OCI-LY1 (cell line): ENCODE results near the gene SYN1.

Source experiments
- H2AFZ ChIP-seq: fragments of 200-600 bp; sonication (generic), shearing (Covaris generic); 2 replicates; pipeline ENCODE4 v1.6.0; 2014; ENCODE audit warnings: antibody characterized with exemption, mild to moderate bottlenecking, low read length
- H3F3A ChIP-seq: fragments of 200-600 bp; sonication (generic), shearing (Covaris generic); 2 replicates; pipeline ENCODE4 v1.6.0; 2014; ENCODE audit warnings: mild to moderate bottlenecking, antibody characterized with exemption, low read length, moderate library complexity; ENCODE audit not compliant: insufficient read depth
- H3K27ac ChIP-seq: fragments of 200-600 bp; sonication (generic); 2 replicates; pipeline ENCODE4 v1.5.1; 2014; ENCODE audit warnings: low read length, mixed run types, mild to moderate bottlenecking, low read depth; ENCODE audit not compliant: poor library complexity, severe bottlenecking
- H3K27me3 ChIP-seq: fragments of 200-600 bp; sonication (generic); 2 replicates; pipeline ENCODE4 v1.6.0; 2014; ENCODE audit warnings: antibody characterized with exemption, mild to moderate bottlenecking, low read length, moderate library complexity; ENCODE audit not compliant: insufficient read depth
- H3K36me3 ChIP-seq: fragments of 200-600 bp; sonication (generic); 2 replicates; pipeline ENCODE4 v1.6.1; 2014; ENCODE audit warnings: mild to moderate bottlenecking, antibody characterized with exemption, low read length, moderate library complexity, mixed read lengths; ENCODE audit not compliant: insufficient read depth
- H3K4me1 ChIP-seq: fragments of 200-600 bp; sonication (generic); 2 replicates; pipeline ENCODE4 v1.5.1; 2014; ENCODE audit warnings: mild to moderate bottlenecking, low read length, moderate library complexity; ENCODE audit not compliant: insufficient read depth, severe bottlenecking
- H3K4me2 ChIP-seq: fragments of 200-600 bp; sonication (generic), shearing (Covaris generic); 2 replicates; pipeline ENCODE4 v1.6.1; 2014; ENCODE audit warnings: low read length
- H3K4me3 ChIP-seq: fragments of 200-600 bp; sonication (generic); 2 replicates; pipeline ENCODE4 v1.5.1; 2014; ENCODE audit warnings: low read length, low read depth, mild to moderate bottlenecking, mixed read lengths; ENCODE audit not compliant: poor library complexity, severe bottlenecking
- H3K79me2 ChIP-seq: fragments of 200-600 bp; shearing (Covaris generic); 2 replicates; pipeline ENCODE4 v1.6.1; 2016; ENCODE audit warnings: mixed run types, low read length, mixed read lengths; ENCODE audit not compliant: insufficient read depth
- H3K9ac ChIP-seq: fragments of 200-600 bp; sonication (generic), shearing (Covaris generic); 2 replicates; pipeline ENCODE4 v1.6.1; 2014; ENCODE audit warnings: mild to moderate bottlenecking, low read length, mixed read lengths
- H3K9me2 ChIP-seq: fragments of 200-600 bp; sonication (generic), shearing (Covaris generic); 2 replicates; pipeline ENCODE4 v1.6.1; 2014; ENCODE audit warnings: low read depth, mild to moderate bottlenecking, low read length, mixed read lengths
- H3K9me3 ChIP-seq: fragments of 200-600 bp; shearing (Covaris generic); 2 replicates; pipeline ENCODE4 v1.6.1; 2014; ENCODE audit warnings: low read length, mixed read lengths
- H4K20me1 ChIP-seq: fragments of 200-600 bp; sonication (generic), shearing (Covaris generic); 2 replicates; pipeline ENCODE4 v1.6.0; 2016; ENCODE audit warnings: mild to moderate bottlenecking, low read length; ENCODE audit not compliant: insufficient read depth
- EZH2 ChIP-seq: fragments of 200-600 bp; sonication (generic), shearing (Covaris generic); IDR thresholded peaks from 2 replicates; pipeline ENCODE4 v1.8.0; 2017; ENCODE audit warnings: borderline replicate concordance, mixed run types, mild to moderate bottlenecking, antibody characterized with exemption, low read length, moderate library complexity, mixed read lengths
- TF ChIP-seq, protein P1 (sequence below): fragments of 200-600 bp; sonication (generic), shearing (Covaris generic); IDR thresholded peaks from 2 replicates; pipeline ENCODE4 v1.5.1; 2017; ENCODE audit warnings: mild to moderate bottlenecking, antibody characterized with exemption, low read length, moderate library complexity, mixed read lengths

SYN1 gene

DNA sequence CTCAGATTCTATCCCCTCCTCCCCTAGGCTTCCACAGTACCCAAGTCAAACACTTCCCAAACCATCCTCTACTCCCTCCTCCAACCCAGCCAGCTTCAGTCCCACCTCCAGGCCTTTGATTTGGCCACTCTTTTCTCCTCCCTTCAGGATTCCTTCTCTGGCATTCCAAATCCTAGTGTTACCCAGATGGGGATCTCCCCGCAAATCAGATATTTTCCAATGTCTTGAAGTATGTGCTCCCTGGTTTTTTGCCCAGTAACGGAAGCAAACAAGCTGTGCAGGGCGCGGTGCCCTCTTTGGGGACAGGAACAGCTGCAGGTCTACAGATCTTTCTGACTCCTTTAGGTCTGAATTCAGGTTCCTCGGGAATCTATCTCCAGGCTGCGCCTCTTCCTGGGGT lies 2.2 kb upstream of the SYN1 start:
- Histone ChIP-seq H3K79me2 (no peaks in the 10 kb centered on the region), H3K9me3 (no peaks in the 10 kb centered on the region), H3F3A (no peaks in the 10 kb centered on the region), H3K27ac (no peak overlapping the region), H4K20me1 (no peaks in the 10 kb centered on the region), H3K9ac (no peak overlapping the region), H3K27me3 (no peaks in the 10 kb centered on the region), H3K4me1 (no peaks in the 10 kb centered on the region), H3K4me2 (no peak overlapping the region), H3K4me3 (no peak overlapping the region), H2AFZ (no peak overlapping the region), H3K9me2 (no peaks in the 10 kb centered on the region), H3K36me3 (no peaks in the 10 kb centered on the region)
- TF ChIP-seq EZH2: no peak

DNA sequence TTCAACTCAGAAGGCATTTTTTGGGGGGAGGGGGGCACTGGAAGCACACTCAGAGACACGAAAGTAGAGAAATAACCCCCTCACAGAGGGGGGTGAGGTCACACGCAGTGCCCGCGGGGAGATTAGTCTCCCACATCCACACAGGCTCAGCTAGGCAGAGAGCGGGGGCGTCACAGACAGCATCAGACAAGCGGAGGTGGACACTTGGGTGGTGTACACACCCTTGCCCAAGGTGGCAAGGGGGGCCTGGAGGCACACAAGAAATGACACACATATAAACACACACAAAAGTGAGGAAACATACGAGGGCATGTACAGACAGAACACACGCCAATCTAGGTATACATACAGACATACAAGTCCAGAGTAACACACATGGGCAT lies 637 bp upstream of the SYN1 start:
- H2AFZ ChIP-seq: no peak overlapping the region
- no peak for TF ChIP-seq EZH2
- TF ChIP-seq, protein P1, sequence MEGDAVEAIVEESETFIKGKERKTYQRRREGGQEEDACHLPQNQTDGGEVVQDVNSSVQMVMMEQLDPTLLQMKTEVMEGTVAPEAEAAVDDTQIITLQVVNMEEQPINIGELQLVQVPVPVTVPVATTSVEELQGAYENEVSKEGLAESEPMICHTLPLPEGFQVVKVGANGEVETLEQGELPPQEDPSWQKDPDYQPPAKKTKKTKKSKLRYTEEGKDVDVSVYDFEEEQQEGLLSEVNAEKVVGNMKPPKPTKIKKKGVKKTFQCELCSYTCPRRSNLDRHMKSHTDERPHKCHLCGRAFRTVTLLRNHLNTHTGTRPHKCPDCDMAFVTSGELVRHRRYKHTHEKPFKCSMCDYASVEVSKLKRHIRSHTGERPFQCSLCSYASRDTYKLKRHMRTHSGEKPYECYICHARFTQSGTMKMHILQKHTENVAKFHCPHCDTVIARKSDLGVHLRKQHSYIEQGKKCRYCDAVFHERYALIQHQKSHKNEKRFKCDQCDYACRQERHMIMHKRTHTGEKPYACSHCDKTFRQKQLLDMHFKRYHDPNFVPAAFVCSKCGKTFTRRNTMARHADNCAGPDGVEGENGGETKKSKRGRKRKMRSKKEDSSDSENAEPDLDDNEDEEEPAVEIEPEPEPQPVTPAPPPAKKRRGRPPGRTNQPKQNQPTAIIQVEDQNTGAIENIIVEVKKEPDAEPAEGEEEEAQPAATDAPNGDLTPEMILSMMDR: no peak
- no peaks in the 10 kb centered on the region for H3K79me2 ChIP-seq
- no peaks in the 10 kb centered on the region for H3K36me3 ChIP-seq
- no peaks in the 10 kb centered on the region for H3F3A ChIP-seq
- no peaks in the 10 kb centered on the region for H4K20me1 ChIP-seq
- no peaks in the 10 kb centered on the region for H3K9me3 ChIP-seq
- H3K27me3 ChIP-seq: no peaks in the 10 kb centered on the region
- H3K4me1 ChIP-seq: no peaks in the 10 kb centered on the region
- H3K4me3 ChIP-seq: no peak overlapping the region
- H3K4me2 ChIP-seq: no peak overlapping the region
- no peak overlapping the region for H3K9ac ChIP-seq
- H3K9me2 ChIP-seq: no peaks in the 10 kb centered on the region
- H3K27ac ChIP-seq: no peak overlapping the region

DNA sequence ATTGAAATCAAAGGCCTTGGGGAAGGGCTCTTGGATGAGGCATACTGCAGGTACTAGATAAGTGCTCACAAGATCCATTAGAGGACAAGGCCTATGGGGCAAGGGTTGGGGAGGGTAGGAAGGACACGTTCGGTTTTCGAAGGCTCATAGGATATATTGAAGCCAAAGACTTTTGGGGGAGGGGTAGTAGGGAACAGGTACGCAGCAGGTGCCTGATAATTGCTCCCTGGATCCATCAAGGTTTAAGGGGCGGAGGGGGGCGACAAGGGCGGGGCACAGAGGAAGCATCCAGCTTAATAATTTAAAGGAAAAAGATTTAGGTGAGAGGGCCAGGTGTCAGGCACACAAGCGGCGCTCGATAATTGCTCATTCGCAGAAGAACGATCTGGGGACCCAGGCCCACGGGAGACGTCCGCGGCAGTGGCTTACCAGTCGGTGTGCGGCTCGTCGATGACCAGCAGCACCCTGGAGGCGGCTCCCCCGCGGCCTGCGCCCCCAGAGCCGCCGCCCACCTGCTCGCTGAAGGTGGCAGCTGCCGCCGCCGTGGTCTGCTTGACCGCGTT lies 653 bp downstream of the SYN1 start:
- peak overlapping the region; percentile 56 for H3K4me3 ChIP-seq
- H3K9ac ChIP-seq: no peak overlapping the region
- H3K4me1 ChIP-seq: no peaks in the 10 kb centered on the region
- no peak for TF ChIP-seq EZH2
- TF ChIP-seq, protein P1: no peak
- peak overlapping the region; percentile 74 for H3K4me2 ChIP-seq
- no peaks in the 10 kb centered on the region for H4K20me1 ChIP-seq
- H3K9me3 ChIP-seq: no peaks in the 10 kb centered on the region
- H3K9me2 ChIP-seq: no peaks in the 10 kb centered on the region
- no peaks in the 10 kb centered on the region for H3K79me2 ChIP-seq
- H2AFZ ChIP-seq: no peak overlapping the region
- H3F3A ChIP-seq: no peaks in the 10 kb centered on the region
- H3K27ac ChIP-seq: no peak overlapping the region
- H3K36me3 ChIP-seq: no peaks in the 10 kb centered on the region
- H3K27me3 ChIP-seq: no peaks in the 10 kb centered on the region

- H2AFZ ChIP-seq: no peak overlapping the region
- H3K9me3 ChIP-seq: no peaks in the 10 kb centered on the region
- no peak overlapping the region for H3K4me3 ChIP-seq
- H3F3A ChIP-seq: no peaks in the 10 kb centered on the region
- H4K20me1 ChIP-seq: no peaks in the 10 kb centered on the region
- no peak for TF ChIP-seq EZH2
- TF ChIP-seq, protein P1: no peak
- H3K36me3 ChIP-seq: no peaks in the 10 kb centered on the region
- no peaks in the 10 kb centered on the region for H3K27me3 ChIP-seq
- H3K9ac ChIP-seq: no peak overlapping the region
- H3K4me2 ChIP-seq: no peak overlapping the region
- H3K79me2 ChIP-seq: no peaks in the 10 kb centered on the region
- H3K27ac ChIP-seq: no peak overlapping the region
- H3K9me2 ChIP-seq: no peaks in the 10 kb centered on the region
- H3K4me1 ChIP-seq: no peaks in the 10 kb centered on the region
Measured at GRCh38 chrX:47614618-47615017, 5.0 kb downstream of the SYN1 start.
